ENCODE results near the gene NPY. TPM values are rescaled to one million over a fixed set of nuclear protein-coding genes. Genes with fewer than 3 reads are reported as not detected.

Gene NPY
- total RNA-seq, 1 experiment from 2014 or later, result not detected

GRCh38 chr7:24241206-24241605 lies 42.8 kb upstream of the NPY start:
- TF ChIP-seq POLR2AphosphoS5 (IDR thresholded peaks at IDR 0.05; ENCODE audit: low read depth, low read length) (no peak), SIN3A (IDR thresholded peaks at IDR 0.05; ENCODE audit: borderline replicate concordance, insufficient read depth, low read depth, low read length) (no peak), TCF7L2 (IDR thresholded peaks at IDR 0.05; ENCODE audit: low read depth, low read length) (no peak)
- TF ChIP-seq, protein P1, sequence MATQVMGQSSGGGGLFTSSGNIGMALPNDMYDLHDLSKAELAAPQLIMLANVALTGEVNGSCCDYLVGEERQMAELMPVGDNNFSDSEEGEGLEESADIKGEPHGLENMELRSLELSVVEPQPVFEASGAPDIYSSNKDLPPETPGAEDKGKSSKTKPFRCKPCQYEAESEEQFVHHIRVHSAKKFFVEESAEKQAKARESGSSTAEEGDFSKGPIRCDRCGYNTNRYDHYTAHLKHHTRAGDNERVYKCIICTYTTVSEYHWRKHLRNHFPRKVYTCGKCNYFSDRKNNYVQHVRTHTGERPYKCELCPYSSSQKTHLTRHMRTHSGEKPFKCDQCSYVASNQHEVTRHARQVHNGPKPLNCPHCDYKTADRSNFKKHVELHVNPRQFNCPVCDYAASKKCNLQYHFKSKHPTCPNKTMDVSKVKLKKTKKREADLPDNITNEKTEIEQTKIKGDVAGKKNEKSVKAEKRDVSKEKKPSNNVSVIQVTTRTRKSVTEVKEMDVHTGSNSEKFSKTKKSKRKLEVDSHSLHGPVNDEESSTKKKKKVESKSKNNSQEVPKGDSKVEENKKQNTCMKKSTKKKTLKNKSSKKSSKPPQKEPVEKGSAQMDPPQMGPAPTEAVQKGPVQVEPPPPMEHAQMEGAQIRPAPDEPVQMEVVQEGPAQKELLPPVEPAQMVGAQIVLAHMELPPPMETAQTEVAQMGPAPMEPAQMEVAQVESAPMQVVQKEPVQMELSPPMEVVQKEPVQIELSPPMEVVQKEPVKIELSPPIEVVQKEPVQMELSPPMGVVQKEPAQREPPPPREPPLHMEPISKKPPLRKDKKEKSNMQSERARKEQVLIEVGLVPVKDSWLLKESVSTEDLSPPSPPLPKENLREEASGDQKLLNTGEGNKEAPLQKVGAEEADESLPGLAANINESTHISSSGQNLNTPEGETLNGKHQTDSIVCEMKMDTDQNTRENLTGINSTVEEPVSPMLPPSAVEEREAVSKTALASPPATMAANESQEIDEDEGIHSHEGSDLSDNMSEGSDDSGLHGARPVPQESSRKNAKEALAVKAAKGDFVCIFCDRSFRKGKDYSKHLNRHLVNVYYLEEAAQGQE (IDR thresholded peaks at IDR 0.05; ENCODE audit: insufficient read depth in 1 of 2, low read depth in 2 of 2, low read length in 1 of 2), result no peak
- TF ChIP-seq, protein P2, sequence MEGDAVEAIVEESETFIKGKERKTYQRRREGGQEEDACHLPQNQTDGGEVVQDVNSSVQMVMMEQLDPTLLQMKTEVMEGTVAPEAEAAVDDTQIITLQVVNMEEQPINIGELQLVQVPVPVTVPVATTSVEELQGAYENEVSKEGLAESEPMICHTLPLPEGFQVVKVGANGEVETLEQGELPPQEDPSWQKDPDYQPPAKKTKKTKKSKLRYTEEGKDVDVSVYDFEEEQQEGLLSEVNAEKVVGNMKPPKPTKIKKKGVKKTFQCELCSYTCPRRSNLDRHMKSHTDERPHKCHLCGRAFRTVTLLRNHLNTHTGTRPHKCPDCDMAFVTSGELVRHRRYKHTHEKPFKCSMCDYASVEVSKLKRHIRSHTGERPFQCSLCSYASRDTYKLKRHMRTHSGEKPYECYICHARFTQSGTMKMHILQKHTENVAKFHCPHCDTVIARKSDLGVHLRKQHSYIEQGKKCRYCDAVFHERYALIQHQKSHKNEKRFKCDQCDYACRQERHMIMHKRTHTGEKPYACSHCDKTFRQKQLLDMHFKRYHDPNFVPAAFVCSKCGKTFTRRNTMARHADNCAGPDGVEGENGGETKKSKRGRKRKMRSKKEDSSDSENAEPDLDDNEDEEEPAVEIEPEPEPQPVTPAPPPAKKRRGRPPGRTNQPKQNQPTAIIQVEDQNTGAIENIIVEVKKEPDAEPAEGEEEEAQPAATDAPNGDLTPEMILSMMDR (IDR thresholded peaks at IDR 0.05), result no peak
- no TSS peak for BruUV-seq (replicated peaks)
- intact Hi-C loops (cut with micrococcal nuclease; ENCODE audit: unreplicated experiment), result no loop called here

GRCh38 chr7:24244554-24244953 lies 39.4 kb upstream of the NPY start:
- Histone ChIP-seq H3K36me3 (ENCODE audit: control insufficient read depth, insufficient read depth, low read length) (no peaks in the 10 kb centered on the region), H3K4me3 (ENCODE audit: low read depth in 2 of 2, low read length in 2 of 2) (no peak overlapping the region), H3K4me1 (ENCODE audit: control insufficient read depth, insufficient read depth, low read length) (no peaks in the 10 kb centered on the region), H3K9me3 (ENCODE audit: control insufficient read depth, insufficient read depth, low read depth, low read length) (no peaks in the 10 kb centered on the region), H3K27me3 (ENCODE audit: control insufficient read depth, insufficient read depth, low read length) (peaks cover 5% of the 10 kb centered on the region; the same call in 1 of the 2 replicates), H3K27ac (ENCODE audit: low read length) (no peak overlapping the region)
- in situ Hi-C loops (cut with HindIII; ENCODE audit: low pct_unique_long_range_greater_than_20kb, low sequenced_read_pairs), result no loop called here
- no peak for TF ChIP-seq SIN3A (IDR thresholded peaks at IDR 0.05; ENCODE audit: borderline replicate concordance, insufficient read depth, low read depth, low read length)
- TF ChIP-seq POLR2AphosphoS5 (IDR thresholded peaks at IDR 0.05; ENCODE audit: low read depth, low read length), result no peak
- TF ChIP-seq TCF7L2 (IDR thresholded peaks at IDR 0.05; ENCODE audit: low read depth, low read length), result no peak
- TF ChIP-seq, protein P1 (IDR thresholded peaks at IDR 0.05; ENCODE audit: insufficient read depth in 1 of 2, low read depth in 2 of 2, low read length in 1 of 2), result no peak
- TF ChIP-seq, protein P2 (IDR thresholded peaks at IDR 0.05), result no peak
- CTCF ChIA-PET, result no interaction called here
- DNase-seq (ENCODE audit: low read depth, low spot score) (no peak), ATAC-seq (no peak)
- POLR2A ChIA-PET, result no interaction called here
- intact Hi-C loops (cut with micrococcal nuclease; ENCODE audit: unreplicated experiment), result no loop called here
- BruUV-seq (replicated peaks), result no TSS peak

More at GRCh38 chr7:24241206-24241605, 42.8 kb upstream of the NPY start:
- in situ Hi-C loops (cut with HindIII; ENCODE audit: low pct_unique_long_range_greater_than_20kb, low sequenced_read_pairs), result no loop called here
- DNase-seq (ENCODE audit: low read depth, low spot score) (no peak), ATAC-seq (no peak)
- Histone ChIP-seq H3K27ac (ENCODE audit: low read length) (no peak overlapping the region), H3K27me3 (ENCODE audit: control insufficient read depth, insufficient read depth, low read length) (peaks cover 5% of the 10 kb centered on the region; the same call in 1 of the 2 replicates), H3K4me3 (ENCODE audit: low read depth in 2 of 2, low read length in 2 of 2) (no peak overlapping the region), H3K4me1 (ENCODE audit: control insufficient read depth, insufficient read depth, low read length) (no peaks in the 10 kb centered on the region), H3K9me3 (ENCODE audit: control insufficient read depth, insufficient read depth, low read depth, low read length) (no peaks in the 10 kb centered on the region), H3K36me3 (ENCODE audit: control insufficient read depth, insufficient read depth, low read length) (no peaks in the 10 kb centered on the region)
- ChIA-PET CTCF (no interaction called here), POLR2A (interaction anchor here (0.6 kb wide), 1 partner anchor 1806 kb away, joined by 6 read pairs; no protein-coding TSS in a partner anchor)

All from Panc1 (cell line).